ENCODE results near the gene NPL. TPM values are rescaled to one million over a fixed set of nuclear protein-coding genes. Genes with fewer than 3 reads are reported as not detected.

Gene NPL, protein sequence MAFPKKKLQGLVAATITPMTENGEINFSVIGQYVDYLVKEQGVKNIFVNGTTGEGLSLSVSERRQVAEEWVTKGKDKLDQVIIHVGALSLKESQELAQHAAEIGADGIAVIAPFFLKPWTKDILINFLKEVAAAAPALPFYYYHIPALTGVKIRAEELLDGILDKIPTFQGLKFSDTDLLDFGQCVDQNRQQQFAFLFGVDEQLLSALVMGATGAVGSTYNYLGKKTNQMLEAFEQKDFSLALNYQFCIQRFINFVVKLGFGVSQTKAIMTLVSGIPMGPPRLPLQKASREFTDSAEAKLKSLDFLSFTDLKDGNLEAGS
- 0.44 to 0.79 TPM (median 0.53 TPM) in 5 replicates for total RNA-seq (2022; extraction: Qiagen RNA extraction)

DNA sequence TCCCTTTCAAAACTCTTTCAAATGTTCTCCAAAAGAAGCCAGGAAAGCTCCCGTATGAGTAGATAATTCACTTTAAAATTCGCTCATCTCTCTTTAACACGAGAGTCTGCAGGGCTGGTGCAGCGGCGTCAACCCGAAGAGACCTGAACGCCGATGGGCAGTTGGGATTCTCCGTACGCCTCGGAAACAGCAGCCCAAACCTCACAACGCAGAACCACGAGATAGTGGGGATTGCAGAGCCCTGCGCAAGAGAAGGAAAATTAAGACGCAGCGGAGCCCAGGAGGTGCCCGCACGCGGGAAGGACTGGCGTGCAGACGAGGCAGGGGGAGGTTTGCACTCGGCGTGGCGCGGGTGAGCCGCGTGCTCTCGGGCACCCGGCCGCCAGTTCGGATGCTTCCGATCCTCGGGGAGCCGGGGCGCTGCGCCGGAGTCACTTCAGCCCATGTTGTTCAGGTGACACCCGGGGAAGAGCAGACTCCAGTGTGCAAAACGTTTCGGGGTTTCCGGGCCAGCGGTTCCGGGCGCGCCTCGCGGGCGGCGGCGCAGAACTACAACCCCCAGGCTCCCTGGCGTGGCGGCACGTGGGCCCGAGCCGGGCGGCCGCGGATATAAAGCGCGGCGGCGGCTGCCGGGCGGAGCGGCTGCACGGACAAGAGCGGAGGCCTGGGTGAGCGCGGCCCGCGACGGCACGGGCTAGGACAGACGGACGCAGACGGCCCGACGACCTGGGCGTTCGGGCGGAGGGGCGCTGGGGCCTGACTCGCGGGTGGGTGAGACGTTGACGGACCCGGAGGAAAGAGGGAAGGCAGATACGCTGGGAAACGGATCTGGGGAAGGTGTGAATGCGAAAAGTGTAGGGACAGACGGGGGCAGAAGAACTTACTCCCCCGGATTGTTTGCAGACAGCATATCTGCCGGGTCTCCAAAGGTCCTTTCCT, at the start of gene NPL:
Gene NPL, plus strand, starts transcription at position 636 of the 939 bp plus-strand sequence. CDS start 4,599 bp downstream, outside the sequence.

DNA sequence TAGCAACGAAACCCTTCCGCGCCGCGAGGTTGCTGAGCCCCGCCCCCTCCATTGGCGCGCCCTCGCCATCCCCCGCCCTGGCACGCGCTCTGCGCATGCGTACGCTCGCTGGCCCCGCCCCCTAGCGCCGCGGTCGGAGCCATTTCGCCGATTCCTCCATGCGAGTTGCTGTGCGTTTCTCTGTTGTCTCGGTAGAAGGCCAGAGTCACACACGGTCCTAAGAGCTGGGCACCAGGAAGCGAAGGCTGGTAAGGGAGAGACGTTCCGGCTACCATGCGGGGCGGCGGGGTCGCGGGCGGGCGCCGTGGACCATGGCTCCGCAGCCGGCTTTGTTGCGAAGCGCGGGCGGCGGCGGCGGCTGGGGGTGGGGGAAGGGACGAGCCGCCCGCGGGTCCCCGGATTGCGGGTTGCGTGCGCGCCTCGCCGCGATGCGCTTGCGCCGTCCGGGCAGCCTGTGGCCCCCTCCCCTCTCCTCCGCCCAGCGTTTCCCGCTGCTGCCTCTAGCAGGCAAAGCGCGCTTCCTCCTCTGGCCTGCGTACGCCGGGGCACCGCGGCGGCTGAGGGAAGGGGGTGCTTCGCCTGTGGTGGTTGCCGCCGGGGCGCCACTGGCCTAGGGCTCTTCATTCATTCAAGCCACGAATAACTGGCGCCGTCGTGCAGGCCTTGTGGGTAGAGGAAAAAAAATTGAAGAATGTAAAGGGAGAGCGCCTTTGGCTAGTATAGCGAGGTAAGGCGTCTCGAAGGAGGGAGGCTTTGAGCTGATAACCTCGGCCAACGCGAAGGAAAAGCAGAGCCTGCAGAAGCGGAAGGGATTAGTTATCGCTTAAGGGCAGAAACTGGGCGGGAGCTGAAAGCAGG, 49.9 kb downstream of the NPL start, which contains the start of gene DHX9:
Gene DHX9, plus strand, starts transcription at position 139 of the 858 bp plus-strand sequence. CDS start 3,220 bp downstream, outside the sequence.

Other genes starting within 250 kb of the NPL start
- 1.4 to 2.0 TPM (median 1.7 TPM) in 5 replicates for gene RNASEL, start 200.5 kb upstream of the NPL start, total RNA-seq (2022; extraction: Qiagen RNA extraction)
- gene RGS16, start 185.4 kb upstream of the NPL start, total RNA-seq (2022; extraction: Qiagen RNA extraction), result 0.16 to 0.28 TPM (median 0.22 TPM) in 5 replicates
- gene RGS8, start 105.2 kb upstream of the NPL start, total RNA-seq (2022; extraction: Qiagen RNA extraction), result not detected in 5 replicates
- gene DHX9, start 49.6 kb downstream of the NPL start, total RNA-seq (2022; extraction: Qiagen RNA extraction), result 149 to 185 TPM (median 153 TPM) in 5 replicates
- not detected in 5 replicates for gene SHCBP1L, start 163.4 kb downstream of the NPL start, total RNA-seq (2022; extraction: Qiagen RNA extraction)
- 89.6 to 127 TPM (median 104 TPM) in 5 replicates for gene LAMC1, start 233.6 kb downstream of the NPL start, total RNA-seq (2022; extraction: Qiagen RNA extraction)